Karpas-422 (cell line): ENCODE measurements around the gene R3HDM2. TPM values are rescaled to one million over a fixed set of nuclear protein-coding genes. Genes with fewer than 3 reads are reported as not detected.
"Not testable (repeated sequence)": the region's sequence is repeated elsewhere in the genome, so short reads cannot be mapped to it uniquely, and the experiment has no call there.

ENCODE experiments used
- DNase-seq: peaks from one replicate; pipeline ENCODE4 v3.0.0-alpha.2; 2015
- H2AFZ ChIP-seq: fragments of 200-600 bp; sonication (generic); 2 replicates; pipeline ENCODE4 v1.6.1; 2014; ENCODE audit warnings: antibody characterized with exemption, low read length, mixed read lengths
- H3K27ac ChIP-seq: fragments of 200-600 bp; sonication (generic); 2 replicates; pipeline ENCODE4 v1.5.1; 2014; ENCODE audit warnings: mild to moderate bottlenecking, low read length, moderate library complexity
- H3K27me3 ChIP-seq: fragments of 200-600 bp; sonication (generic); 2 replicates; pipeline ENCODE4 v1.6.1; 2014; ENCODE audit warnings: low read length, mixed read lengths
- H3K36me3 ChIP-seq: fragments of 200-600 bp; sonication (generic); 2 replicates; pipeline ENCODE4 v1.6.1; 2014; ENCODE audit warnings: low read length, mixed read lengths; ENCODE audit not compliant: insufficient read depth
- H3K4me1 ChIP-seq: fragments of 200-600 bp; sonication (generic); 2 replicates; pipeline ENCODE4 v1.6.1; 2014; ENCODE audit warnings: mild to moderate bottlenecking, low read length, mixed read lengths
- H3K4me2 ChIP-seq: fragments of 200-600 bp; sonication (generic); 2 replicates; pipeline ENCODE4 v1.6.1; 2014; ENCODE audit warnings: low read length, low read depth, mild to moderate bottlenecking; ENCODE audit not compliant: poor library complexity, severe bottlenecking
- H3K4me3 ChIP-seq: fragments of 200-600 bp; sonication (generic); 2 replicates; pipeline ENCODE4 v1.5.1; 2014; ENCODE audit warnings: mild to moderate bottlenecking, antibody characterized with exemption, low read length, mixed read lengths
- H3K79me2 ChIP-seq: fragments of 200-600 bp; sonication (generic); 2 replicates; pipeline ENCODE4 v1.6.1; 2014; ENCODE audit warnings: mild to moderate bottlenecking, low read length, mixed read lengths
- H3K9ac ChIP-seq: fragments of 200-600 bp; sonication (generic); 2 replicates; pipeline ENCODE4 v1.6.0; 2014; ENCODE audit warnings: low read length
- H3K9me2 ChIP-seq: fragments of 200-600 bp; sonication (generic), shearing (Covaris generic); replicated peaks from 2 replicates; pipeline ENCODE4 v1.6.0; 2014; ENCODE audit warnings: mild to moderate bottlenecking, low read length, moderate library complexity; ENCODE audit not compliant: insufficient read depth
- H3K9me3 ChIP-seq: fragments of 300-700, 200-600 bp; sonication (generic); 2 replicates; pipeline ENCODE4 v1.6.1; 2014; ENCODE audit warnings: low read length, mixed read lengths
- H4K20me1 ChIP-seq: fragments of 200-600 bp; sonication (generic); 2 replicates; pipeline ENCODE4 v1.6.1; 2014; ENCODE audit warnings: mild to moderate bottlenecking, antibody characterized with exemption, low read length, low read depth; ENCODE audit not compliant: insufficient read depth
- total RNA-seq: library from RNA; depleted of rRNA; stranded (reverse); fragments of >200 nt; shearing (Covaris generic); gene quantifications from 2 replicates; pipeline ENCODE4 v1.2.3, GENCODE V29; 2014; ENCODE audit warnings: low replicate concordance

R3HDM2 gene
- total RNA-seq, 1 experiment from 2014 or later: 39.0 TPM

DNA sequence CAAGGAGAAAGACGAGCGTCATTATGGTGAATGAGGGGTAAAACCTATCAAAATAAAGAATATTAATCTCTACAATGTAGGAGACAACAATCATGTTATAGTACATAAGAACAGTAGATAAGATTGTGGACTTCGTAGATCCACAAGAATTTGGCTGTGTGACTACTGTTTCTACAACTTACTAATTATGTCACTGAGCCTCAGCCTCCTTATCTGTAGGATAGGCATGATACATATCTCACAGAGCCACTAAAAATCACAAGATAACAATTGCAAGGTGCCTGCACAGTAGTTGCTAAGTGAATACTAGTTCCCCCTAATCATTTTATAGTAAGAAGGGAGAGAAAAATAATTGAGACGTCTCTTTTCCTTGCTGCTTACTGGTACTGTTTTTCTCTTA is 101.6 kb downstream of the R3HDM2 start:
- Histone ChIP-seq H3K4me3 (no peak overlapping the region), H3K27ac (no peak overlapping the region), H3K4me2 (no peak overlapping the region), H3K4me1 (no peaks in the 10 kb centered on the region), H3K36me3 (no peaks in the 10 kb centered on the region), H3K9me2 (no peaks in the 10 kb centered on the region), H2AFZ (no peak overlapping the region), H3K9me3 (no peaks in the 10 kb centered on the region), H3K27me3 (no peaks in the 10 kb centered on the region), H3K79me2 (peaks cover 4% of the 10 kb centered on the region; the same call in 1 of the 2 replicates), H3K9ac (no peak overlapping the region), H4K20me1 (no peaks in the 10 kb centered on the region)
- no peak for DNase-seq

GRCh38 chr12:57325395-57325794 is 105.4 kb downstream of the R3HDM2 start:
- Histone ChIP-seq H3K27me3 (no peaks in the 10 kb centered on the region), H2AFZ (no peak overlapping the region), H3K79me2 (peaks cover 11% of the 10 kb centered on the region)

GRCh38 chr12:57323416-57323815 is 107.4 kb downstream of the R3HDM2 start:
- Histone ChIP-seq H3K4me1 (no peaks in the 10 kb centered on the region; the same call in 1 of the 2 replicates), H4K20me1 (no peaks in the 10 kb centered on the region)
- no peak for DNase-seq

More at GRCh38 chr12:57325395-57325794, 105.4 kb downstream of the R3HDM2 start:
- no peaks in the 10 kb centered on the region; the same call in 1 of the 2 replicates for H3K4me1 ChIP-seq
- H3K9me2 ChIP-seq: no peaks in the 10 kb centered on the region
- H3K9ac ChIP-seq: no peak overlapping the region
- H3K4me2 ChIP-seq: no peak overlapping the region
- no peak overlapping the region for H3K4me3 ChIP-seq
- H3K9me3 ChIP-seq: no peaks in the 10 kb centered on the region
- no peak overlapping the region for H3K27ac ChIP-seq
- H3K36me3 ChIP-seq: no peaks in the 10 kb centered on the region
- no peaks in the 10 kb centered on the region for H4K20me1 ChIP-seq
- DNase-seq: no peak

DNA sequence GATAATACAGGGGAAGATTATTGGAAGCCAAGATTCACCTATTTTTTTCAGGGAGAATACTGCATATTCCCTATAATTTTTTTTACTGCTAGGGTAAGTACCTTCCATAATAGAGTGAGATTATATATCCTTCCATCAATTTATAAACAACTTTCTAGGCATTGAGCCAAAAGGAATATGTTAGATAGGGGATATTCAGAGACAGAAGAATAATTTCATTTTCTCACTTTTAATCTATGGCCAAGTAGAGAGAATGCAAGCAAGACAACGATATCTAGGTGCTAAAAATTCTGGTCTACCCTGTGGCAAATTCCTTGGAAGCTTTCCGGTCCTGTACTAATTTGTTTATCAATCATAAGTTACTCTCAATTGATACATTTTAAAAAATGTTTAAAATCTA is 110.2 kb downstream of the R3HDM2 start:
- Histone ChIP-seq H3K27me3 (no peaks in the 10 kb centered on the region), H3K79me2 (peaks cover 12% of the 10 kb centered on the region), H3K4me1 (no peaks in the 10 kb centered on the region; the same call in 1 of the 2 replicates), H3K36me3 (no peaks in the 10 kb centered on the region), H3K4me2 (no peak overlapping the region), H3K4me3 (no peak overlapping the region), H3K27ac (no peak overlapping the region), H3K9ac (no peak overlapping the region), H3K9me3 (no peaks in the 10 kb centered on the region), H4K20me1 (no peaks in the 10 kb centered on the region), H2AFZ (no peak overlapping the region), H3K9me2 (no peaks in the 10 kb centered on the region)
- no peak for DNase-seq

More at GRCh38 chr12:57323416-57323815, 107.4 kb downstream of the R3HDM2 start:
- Histone ChIP-seq H3K9me2 (no peaks in the 10 kb centered on the region), H3K27me3 (no peaks in the 10 kb centered on the region), H2AFZ (no peak overlapping the region), H3K79me2 (peaks cover 12% of the 10 kb centered on the region), H3K9ac (no peak overlapping the region), H3K27ac (no peak overlapping the region), H3K4me3 (no peak overlapping the region), H3K36me3 (no peaks in the 10 kb centered on the region), H3K4me2 (no peak overlapping the region), H3K9me3 (no peaks in the 10 kb centered on the region)

GRCh38 chr12:57319678-57320469 is 111.0 kb downstream of the R3HDM2 start:
- Histone ChIP-seq H4K20me1 (no peaks in the 10 kb centered on the region), H3K79me2 (peaks cover 12% of the 10 kb centered on the region), H3K4me3 (no peak overlapping the region), H3K27ac (no peak overlapping the region), H3K27me3 (no peaks in the 10 kb centered on the region), H3K9me3 (no peaks in the 10 kb centered on the region), H3K4me1 (no peaks in the 10 kb centered on the region; the same call in 1 of the 2 replicates), H2AFZ (no peak overlapping the region), H3K36me3 (no peaks in the 10 kb centered on the region), H3K4me2 (no peak overlapping the region), H3K9ac (no peak overlapping the region), H3K9me2 (no peaks in the 10 kb centered on the region)
- DNase-seq: no peak

DNA sequence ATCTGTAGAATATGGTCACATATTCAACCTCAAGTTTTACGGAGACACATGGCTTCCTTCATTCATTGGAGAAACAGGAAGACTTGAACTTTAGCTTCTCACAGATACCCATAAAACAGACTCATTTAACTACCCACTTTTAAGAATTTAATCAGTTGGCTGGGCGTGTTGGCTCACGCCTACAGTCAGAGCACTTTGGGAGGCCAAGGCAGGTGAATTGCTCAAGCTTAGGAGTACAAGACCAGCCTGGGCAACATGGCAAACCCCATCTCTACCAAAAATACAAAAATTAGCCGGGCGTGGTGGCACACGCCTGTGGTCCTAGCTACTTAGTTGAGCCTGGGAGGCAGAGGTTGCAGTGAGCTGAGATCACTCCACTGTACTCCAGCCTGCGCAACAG is 115.2 kb downstream of the R3HDM2 start:
- Histone ChIP-seq H3K27me3 (no peaks in the 10 kb centered on the region), H3K4me1 (no peaks in the 10 kb centered on the region; the same call in 1 of the 2 replicates), H3K36me3 (no peaks in the 10 kb centered on the region), H2AFZ (no peak overlapping the region), H3K9me3 (no peaks in the 10 kb centered on the region), H3K4me3 (no peak overlapping the region), H3K9me2 (no peaks in the 10 kb centered on the region), H3K4me2 (no peak overlapping the region), H3K79me2 (peaks cover 4% of the 10 kb centered on the region), H3K27ac (no peak overlapping the region), H3K9ac (no peak overlapping the region), H4K20me1 (no peaks in the 10 kb centered on the region)
- no peak for DNase-seq

DNA sequence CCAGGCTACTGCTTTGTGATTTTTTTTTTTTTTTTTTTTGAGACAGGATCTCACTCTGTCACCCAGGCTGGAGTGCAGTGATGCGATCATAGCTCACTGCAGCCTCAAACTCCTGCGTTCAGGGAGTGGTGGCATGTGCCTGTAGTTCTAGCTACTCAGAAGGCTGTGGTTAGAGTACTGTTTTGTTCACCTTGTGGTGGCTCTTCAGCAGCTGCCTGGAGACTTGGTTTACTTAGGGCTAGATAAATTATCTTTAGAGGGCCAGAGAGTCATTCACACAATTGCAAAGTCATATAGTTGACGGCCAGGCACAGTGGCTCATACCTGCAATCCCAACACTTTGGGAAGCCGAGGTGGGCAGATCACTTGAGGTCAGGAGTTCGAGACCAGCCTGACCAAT is 118.6 kb downstream of the R3HDM2 start:
- H3K79me2 ChIP-seq, H3K9me3 ChIP-seq, H3K27me3 ChIP-seq, H3K4me2 ChIP-seq, DNase-seq, H3K4me3 ChIP-seq, H3K36me3 ChIP-seq, H4K20me1 ChIP-seq, H3K4me1 ChIP-seq, H3K27ac ChIP-seq, H2AFZ ChIP-seq, H3K9me2 ChIP-seq, H3K9ac ChIP-seq: not testable (repeated sequence)

DNA sequence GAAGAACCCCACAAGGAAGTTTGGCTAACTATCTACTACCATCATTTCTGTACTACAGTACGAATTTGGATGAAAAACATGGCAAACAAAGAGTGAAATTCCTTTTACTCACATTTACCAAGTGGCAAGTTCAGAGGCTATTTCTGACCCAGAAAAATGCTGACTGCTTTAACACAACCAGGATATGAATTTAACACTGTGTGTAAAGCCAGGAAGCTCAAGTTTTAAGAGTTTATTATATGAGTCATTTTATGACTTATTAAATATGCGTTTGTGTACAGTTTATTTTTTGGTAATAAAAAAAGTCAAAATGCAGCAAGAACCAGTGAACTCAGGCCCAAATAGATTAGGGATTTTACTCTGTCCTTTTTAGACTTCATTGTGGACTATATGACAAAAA is 121.4 kb downstream of the R3HDM2 start:
- H3K9me3 ChIP-seq: no peaks in the 10 kb centered on the region
- no peak overlapping the region for H2AFZ ChIP-seq
- no peaks in the 10 kb centered on the region for H4K20me1 ChIP-seq
- H3K4me3 ChIP-seq: no peak overlapping the region
- H3K27ac ChIP-seq: 0 out of 2 replicates have a peak overlapping the region, but pooled peaks have one; percentile 7
- H3K27me3 ChIP-seq: no peaks in the 10 kb centered on the region
- H3K4me2 ChIP-seq: no peak overlapping the region
- H3K9me2 ChIP-seq: no peaks in the 10 kb centered on the region
- no peaks in the 10 kb centered on the region for H3K4me1 ChIP-seq
- no peak for DNase-seq
- no peak overlapping the region for H3K9ac ChIP-seq
- H3K36me3 ChIP-seq: peaks cover 6% of the 10 kb centered on the region
- H3K79me2 ChIP-seq: no peaks in the 10 kb centered on the region
